Kidney (tissue), 14 donors: Measurements from ENCODE around the gene BEAN1. TPM values are rescaled to one million over a fixed set of nuclear protein-coding genes. Genes with fewer than 3 reads are reported as not detected.

Source experiments
- DNase-seq, 5 donors: peaks; one replicate each; pipeline ENCODE4 v3.0.0-alpha.2; 2013 to 2020
- FAIRE-seq: peaks from 2 replicates; lab custom pipeline; 2012; peaks lifted over from hg19 to GRCh38; lab: Jason Lieb, UNC
- H3K27ac ChIP-seq, 2 donors: one replicate each; pipeline ENCODE4 v1.7.0; 2013; ENCODE audit warnings: low read depth in 2 of 2, low read length in 2 of 2, inconsistent platforms in 1 of 2
- H3K27me3 ChIP-seq: one replicate; pipeline ENCODE4 v1.7.1; 2013; ENCODE audit warnings: low read length, inconsistent platforms; ENCODE audit not compliant: control insufficient read depth, insufficient read depth
- H3K36me3 ChIP-seq, 3 donors: one replicate each; pipeline versions ENCODE4 v1.7.0 to v1.7.1; 2013; ENCODE audit warnings: low read length in 3 of 3, control low read depth in 1 of 3, inconsistent platforms in 1 of 3; ENCODE audit not compliant: insufficient read depth in 3 of 3, control insufficient read depth in 2 of 3
- H3K4me1 ChIP-seq, 3 donors: one replicate each; pipeline versions ENCODE4 v1.7.0 to v1.7.1; 2013; ENCODE audit warnings: low read length in 3 of 3, inconsistent platforms in 1 of 3, low read depth in 1 of 3; ENCODE audit not compliant: control insufficient read depth in 2 of 3, insufficient read depth in 2 of 3
- H3K4me3 ChIP-seq, 3 donors: one replicate each; pipeline versions ENCODE4 v1.7.0 to v1.8.1; 2013; ENCODE audit warnings: low read length in 3 of 3, control low read depth in 1 of 3, inconsistent platforms in 1 of 3
- H3K9ac ChIP-seq, 3 donors: one replicate each; pipeline versions ENCODE4 v1.7.0 to v1.7.1; 2013; ENCODE audit warnings: low read length in 3 of 3, control low read depth in 1 of 3, inconsistent platforms in 1 of 3
- H3K9me3 ChIP-seq, 3 donors: one replicate each; pipeline versions ENCODE4 v1.7.0 to v1.7.1; 2013; ENCODE audit warnings: low read length in 3 of 3, control low read depth in 1 of 3, inconsistent platforms in 1 of 3; ENCODE audit not compliant: control insufficient read depth in 2 of 3, insufficient read depth in 1 of 3
- CTCF ChIP-seq: IDR thresholded peaks from 3 replicates; pipeline ENCODE4 v1.5.1; 2012; ENCODE audit warnings: mild to moderate bottlenecking, moderate library complexity, borderline replicate concordance; ENCODE audit not compliant: insufficient read depth; ENCODE audit errors: extremely low read depth
- intact Hi-C: fragments of 100-400 bp; cut with DNase I; formaldehyde crosslinking; loops from one replicate; pipeline ENCODE4 v1.11.1; 2022
- polyA plus RNA-seq: library from polyadenylated mRNA; stranded (reverse); fragments of 350-450 nt; fragmentation: Illumina TruSeq; extraction: RNeasy Lipid Tissue Mini Kit (QIAGEN cat#74804); gene quantifications from one replicate; pipeline ENCODE4 v1.2.3, GENCODE V29; 2014; ENCODE audit warnings: low read depth, low replicate concordance; ENCODE audit not compliant: insufficient read depth
- total RNA-seq: library from RNA; stranded (reverse); fragmentation: NEBNext Ultra II Directional; extraction: Animal tissue kit (Norgen Biotek cat#: 25700); gene quantifications from one replicate; pipeline ENCODE4 v1.2.1, GENCODE V29; 2021
- donor health status: control.
- donor health status: control.
- donor health status: control.
- donor health status: control.
- donor health status: control.
- donor health status: DM: yes; HTN: yes; CAD: no.
- donor health status: Normal renal cell carcinoma (clear cell type).

Gene BEAN1
- total and polyA plus RNA-seq, 2 donors from 2014 or later, result 0.47 to 2.4 TPM

GRCh38 chr16:66484453-66485213 is 57.5 kb downstream of the BEAN1 start:
- no peak for FAIRE-seq
- intact Hi-C loops, result no loop called here

GRCh38 chr16:66485376-66485775 is 58.3 kb downstream of the BEAN1 start:
- intact Hi-C loops, result no loop called here
- H3K9me3 ChIP-seq, result no peaks in the 10 kb centered on the region
- peaks cover 0 to 7% (median 0%) of the 10 kb centered on the region in 3 donors for H3K4me1 ChIP-seq
- FAIRE-seq, result no peak
- H3K4me3 ChIP-seq, result no peak overlapping the region
- TF ChIP-seq CTCF, result no peak
- no peaks in the 10 kb centered on the region for H3K36me3 ChIP-seq
- DNase-seq, result no peak
- H3K27ac ChIP-seq, result no peak overlapping the region
- H3K9ac ChIP-seq, result no peak overlapping the region
- H3K27me3 ChIP-seq, result no peaks in the 10 kb centered on the region

More at GRCh38 chr16:66484453-66485213, 57.5 kb downstream of the BEAN1 start:
- H3K36me3 ChIP-seq, result no peaks in the 10 kb centered on the region
- H3K27me3 ChIP-seq, result no peaks in the 10 kb centered on the region
- TF ChIP-seq CTCF, result no peak
- DNase-seq, result no peak
- H3K4me3 ChIP-seq, result no peak overlapping the region
- peaks cover 0 to 7% (median 0%) of the 10 kb centered on the region in 3 donors for H3K4me1 ChIP-seq
- H3K27ac ChIP-seq, result no peak overlapping the region
- no peak overlapping the region for H3K9ac ChIP-seq
- H3K9me3 ChIP-seq, result no peaks in the 10 kb centered on the region

- H3K36me3 ChIP-seq, result no peaks in the 10 kb centered on the region
- H3K27me3 ChIP-seq, result no peaks in the 10 kb centered on the region
- H3K4me3 ChIP-seq, result no peak overlapping the region
- TF ChIP-seq CTCF, result no peak
- no peak overlapping the region for H3K9ac ChIP-seq
- FAIRE-seq (no peak), DNase-seq (no peak)
- no peak overlapping the region for H3K27ac ChIP-seq
- no peaks in the 10 kb centered on the region for H3K9me3 ChIP-seq
- intact Hi-C loops, result no loop called here
- H3K4me1 ChIP-seq, result peaks cover 0 to 7% (median 0%) of the 10 kb centered on the region in 3 donors
These were observed 59.2 kb downstream of the BEAN1 start for GRCh38 chr16:66486199-66486772.
